ENCODE results near the gene PARD3.

The PARD3 gene

DNA sequence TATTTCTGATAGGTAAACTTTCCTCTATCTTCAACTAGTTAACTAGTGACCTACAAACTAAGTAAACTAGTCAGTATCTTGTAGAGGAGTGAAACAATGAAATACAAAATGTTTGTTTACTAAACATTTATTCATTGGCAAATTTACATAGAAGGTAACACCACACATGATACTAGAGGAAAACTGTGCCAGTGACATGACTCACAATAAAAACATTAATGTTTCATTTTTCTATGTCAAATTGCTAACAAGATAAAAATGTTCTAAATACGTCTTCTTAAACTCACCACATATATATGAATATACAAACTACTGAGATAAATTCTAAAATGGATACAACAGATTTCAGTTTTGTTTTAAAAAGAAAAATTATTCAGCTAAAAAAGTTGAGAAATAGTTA lies 471.3 kb downstream of the PARD3 start:
- H3K27ac ChIP-seq (ENCODE audit: poor library complexity, severe bottlenecking): peak overlapping the region; percentile 0
- DNase-seq (ENCODE audit: low spot score): no peak

DNA sequence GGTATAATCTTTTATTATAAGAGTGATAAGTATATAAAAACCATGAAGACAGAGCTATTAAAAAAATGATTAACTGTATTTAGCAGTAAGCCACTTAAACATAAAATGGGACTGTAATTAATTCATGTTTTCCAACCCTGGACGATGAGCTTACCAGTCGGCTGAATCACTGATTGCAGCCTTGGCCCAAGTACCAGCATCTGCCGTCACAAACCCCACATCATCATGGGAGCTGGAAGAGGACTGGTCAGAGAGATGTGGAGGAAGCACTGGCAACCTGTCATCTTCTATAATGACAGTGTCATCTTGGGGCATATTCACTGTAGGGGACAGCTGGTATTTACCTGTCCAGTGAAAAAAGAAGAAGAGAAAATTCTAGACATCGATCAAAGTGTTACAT lies 473.6 kb downstream of the PARD3 start:
- H3K36me3 ChIP-seq (ENCODE audit: low read depth): peaks cover 16% of the 10 kb centered on the region
- no peak overlapping the region for H3K4me3 ChIP-seq (ENCODE audit: severe bottlenecking)
- DNase-seq (ENCODE audit: low spot score) (no peak), ATAC-seq (ENCODE audit: low read depth) (no peak)
- no peaks in the 10 kb centered on the region for H3K27me3 ChIP-seq (ENCODE audit: insufficient read depth, poor library complexity, severe bottlenecking)
- no peak overlapping the region for H3K27ac ChIP-seq (ENCODE audit: poor library complexity, severe bottlenecking)
- peaks cover 10% of the 10 kb centered on the region for H3K4me1 ChIP-seq (ENCODE audit: insufficient read depth, poor library complexity, severe bottlenecking)
- H3K9me3 ChIP-seq (ENCODE audit: severe bottlenecking): no peaks in the 10 kb centered on the region
- no peak for TF ChIP-seq CTCF (IDR thresholded peaks at IDR 0.05; ENCODE audit: poor library complexity, severe bottlenecking)

More for the DNA sequence above, 471.3 kb downstream of the PARD3 start:
- Histone ChIP-seq H3K4me3 (ENCODE audit: severe bottlenecking) (no peak overlapping the region), H3K36me3 (ENCODE audit: low read depth) (peaks cover 17% of the 10 kb centered on the region), H3K27me3 (ENCODE audit: insufficient read depth, poor library complexity, severe bottlenecking) (no peaks in the 10 kb centered on the region), H3K4me1 (ENCODE audit: insufficient read depth, poor library complexity, severe bottlenecking) (peaks cover 10% of the 10 kb centered on the region), H3K9me3 (ENCODE audit: severe bottlenecking) (no peaks in the 10 kb centered on the region)
- no peak for TF ChIP-seq CTCF (IDR thresholded peaks at IDR 0.05; ENCODE audit: poor library complexity, severe bottlenecking)
- 0 out of 3 replicates have a peak, but pooled peaks have one; percentile 12 for ATAC-seq (ENCODE audit: low read depth)

GRCh38 chr10:34340934-34341333 lies 474.2 kb downstream of the PARD3 start:
- no peak for DNase-seq (ENCODE audit: low spot score)
- no peak for TF ChIP-seq CTCF (IDR thresholded peaks at IDR 0.05; ENCODE audit: poor library complexity, severe bottlenecking)
- Histone ChIP-seq H3K9me3 (ENCODE audit: severe bottlenecking) (no peaks in the 10 kb centered on the region), H3K27ac (ENCODE audit: poor library complexity, severe bottlenecking) (no peak overlapping the region), H3K4me3 (ENCODE audit: severe bottlenecking) (no peak overlapping the region), H3K36me3 (ENCODE audit: low read depth) (peaks cover 16% of the 10 kb centered on the region), H3K27me3 (ENCODE audit: insufficient read depth, poor library complexity, severe bottlenecking) (no peaks in the 10 kb centered on the region), H3K4me1 (ENCODE audit: insufficient read depth, poor library complexity, severe bottlenecking) (peaks cover 10% of the 10 kb centered on the region)
- ATAC-seq (ENCODE audit: low read depth): no peak

DNA sequence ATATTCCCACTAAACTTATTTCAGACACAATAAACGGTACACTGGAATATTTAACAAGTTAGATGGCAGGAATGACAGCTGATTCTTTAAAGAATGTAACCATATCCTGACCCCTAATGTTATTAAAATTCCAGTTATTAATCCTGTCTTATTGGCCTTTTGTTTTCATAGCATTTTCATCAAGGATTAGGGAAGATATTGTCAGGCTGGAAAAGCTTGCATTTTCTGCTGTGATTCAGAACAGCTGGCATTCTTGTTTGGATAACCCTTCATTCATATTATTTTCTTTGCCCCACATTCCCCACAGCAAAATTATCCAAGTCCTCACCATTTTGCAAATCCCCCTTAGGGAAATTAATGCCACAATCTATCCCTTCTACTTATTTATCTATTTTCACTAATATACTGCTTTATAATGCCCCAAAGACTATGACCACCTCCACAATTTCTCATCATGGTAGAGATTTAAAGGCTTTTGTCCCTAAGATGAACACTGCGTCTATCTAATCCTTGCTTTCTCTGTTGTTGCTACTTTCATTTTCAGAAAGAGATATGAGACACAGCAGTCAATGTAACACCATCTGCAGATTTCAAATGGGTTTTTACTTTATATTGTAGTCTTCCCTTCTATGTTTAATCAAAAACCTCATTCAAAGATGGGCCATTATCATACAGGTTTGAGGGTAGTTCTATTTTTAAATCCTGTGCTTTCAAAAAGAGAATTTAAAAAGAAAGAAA lies 475.1 kb downstream of the PARD3 start:
- H3K27ac ChIP-seq (ENCODE audit: poor library complexity, severe bottlenecking): no peak overlapping the region
- no peak overlapping the region for H3K4me3 ChIP-seq (ENCODE audit: severe bottlenecking)
- no peak for ATAC-seq (ENCODE audit: low read depth)
- no peaks in the 10 kb centered on the region for H3K27me3 ChIP-seq (ENCODE audit: insufficient read depth, poor library complexity, severe bottlenecking)
- H3K4me1 ChIP-seq (ENCODE audit: insufficient read depth, poor library complexity, severe bottlenecking): peaks cover 8% of the 10 kb centered on the region
- H3K9me3 ChIP-seq (ENCODE audit: severe bottlenecking): no peaks in the 10 kb centered on the region
- no peak for TF ChIP-seq CTCF (IDR thresholded peaks at IDR 0.05; ENCODE audit: poor library complexity, severe bottlenecking)
- H3K36me3 ChIP-seq (ENCODE audit: low read depth): peaks cover 16% of the 10 kb centered on the region
- DNase-seq (ENCODE audit: low spot score): no peak

- no peak overlapping the region for H3K27ac ChIP-seq (ENCODE audit: poor library complexity, severe bottlenecking)
- H3K4me3 ChIP-seq (ENCODE audit: severe bottlenecking): no peak overlapping the region
- DNase-seq (ENCODE audit: low spot score) (no peak), ATAC-seq (ENCODE audit: low read depth) (no peak)
- H3K27me3 ChIP-seq (ENCODE audit: insufficient read depth, poor library complexity, severe bottlenecking): no peaks in the 10 kb centered on the region
- TF ChIP-seq CTCF (IDR thresholded peaks at IDR 0.05; ENCODE audit: poor library complexity, severe bottlenecking): no peak
- H3K36me3 ChIP-seq (ENCODE audit: low read depth): peaks cover 12% of the 10 kb centered on the region
- peaks cover 17% of the 10 kb centered on the region for H3K4me1 ChIP-seq (ENCODE audit: insufficient read depth, poor library complexity, severe bottlenecking)
- H3K9me3 ChIP-seq (ENCODE audit: severe bottlenecking): no peaks in the 10 kb centered on the region
These were observed 477.2 kb downstream of the PARD3 start for GRCh38 chr10:34337917-34338316.
